GM23338 (cell line): ENCODE measurements around the gene KCNK4. TPM values are rescaled to one million over a fixed set of nuclear protein-coding genes. Genes with fewer than 3 reads are reported as not detected.

Source experiments
- ATAC-seq: fragments of 200-7000 bp; cut with Tn5 transposase; 3 replicates; pipeline ENCODE4 v1.9.1; 2020
- DNase-seq: peaks from one replicate; pipeline ENCODE4 v3.0.0-alpha.2; 2015; ENCODE audit warnings: low spot score
- H2AFZ ChIP-seq: fragments of 200-600 bp; sonication (generic); 2 replicates; pipeline ENCODE4 v1.8.0; 2016; ENCODE audit warnings: antibody characterized with exemption, mild to moderate bottlenecking, moderate library complexity
- H3F3A ChIP-seq: fragments of 200-600 bp; sonication (generic); replicated peaks from 2 replicates; pipeline ENCODE4 v1.8.0; 2017; ENCODE audit warnings: antibody characterized with exemption, mixed run types, low read depth
- H3K27ac ChIP-seq: fragments of 200-600 bp; sonication (generic); 2 replicates; pipeline ENCODE4 v1.6.1; 2016; ENCODE audit warnings: low read depth
- H3K27me3 ChIP-seq: fragments of 200-600 bp; sonication (generic); 2 replicates; pipeline ENCODE4 v1.8.0; 2016; ENCODE audit warnings: mild to moderate bottlenecking, mixed run types, moderate library complexity; ENCODE audit not compliant: insufficient read depth
- H3K36me3 ChIP-seq: fragments of 200-600 bp; sonication (generic); 2 replicates; pipeline ENCODE4 v1.8.0; 2016; ENCODE audit warnings: mild to moderate bottlenecking; ENCODE audit not compliant: insufficient read depth
- H3K4me1 ChIP-seq: fragments of 200-600 bp; sonication (generic); 2 replicates; pipeline ENCODE4 v1.8.0; 2016; ENCODE audit warnings: mild to moderate bottlenecking, moderate library complexity; ENCODE audit not compliant: insufficient read depth
- H3K4me2 ChIP-seq: fragments of 200-600 bp; sonication (generic); 2 replicates; pipeline ENCODE4 v1.7.1; 2017; ENCODE audit warnings: mixed run types
- H3K4me3 ChIP-seq: fragments of 200-600 bp; sonication (generic); 2 replicates; pipeline ENCODE4 v1.6.1; 2016; ENCODE audit warnings: mixed run types
- H3K79me2 ChIP-seq: fragments of 200-600 bp; sonication (generic); replicated peaks from 2 replicates; pipeline ENCODE4 v1.8.0; 2017; ENCODE audit warnings: mild to moderate bottlenecking; ENCODE audit not compliant: insufficient read depth
- H3K9me2 ChIP-seq: fragments of 200-600 bp; sonication (generic); 2 replicates; pipeline ENCODE4 v1.8.0; 2017; ENCODE audit not compliant: insufficient read depth
- H4K20me1 ChIP-seq: fragments of 200-600 bp; sonication (generic); replicated peaks from 2 replicates; pipeline ENCODE4 v1.8.0; 2017; ENCODE audit warnings: mild to moderate bottlenecking; ENCODE audit not compliant: insufficient read depth
- H3K27ac Mint-ChIP-seq: 2 replicates; pipeline ENCODE4 v1.8.0; 2020; ENCODE audit warnings: inconsistent platforms, mild to moderate bottlenecking, moderate library complexity, mixed read lengths
- H3K27me3 Mint-ChIP-seq: 3 replicates; pipeline ENCODE4 v1.8.0; 2022; ENCODE audit warnings: low read depth, mild to moderate bottlenecking, moderate library complexity, mixed read lengths, inconsistent platforms; ENCODE audit not compliant: insufficient read depth, poor library complexity
- H3K36me3 Mint-ChIP-seq: 3 replicates; pipeline ENCODE4 v1.8.0; 2021; ENCODE audit warnings: low read depth, mild to moderate bottlenecking, inconsistent platforms, moderate library complexity, mixed read lengths
- H3K4me1 Mint-ChIP-seq: 3 replicates; pipeline ENCODE4 v1.8.0; 2020; ENCODE audit warnings: mild to moderate bottlenecking, inconsistent platforms, mixed read lengths
- H3K4me3 Mint-ChIP-seq: 3 replicates; pipeline ENCODE4 v1.8.0; 2021; ENCODE audit warnings: moderate library complexity, mild to moderate bottlenecking, inconsistent platforms, mixed read lengths
- H3K9me3 Mint-ChIP-seq: 3 replicates; pipeline ENCODE4 v1.8.0; 2020; ENCODE audit warnings: moderate library complexity, mild to moderate bottlenecking, inconsistent platforms, mixed read lengths
- CREB1 ChIP-seq: fragments of 250-450 bp; sonication (Bioruptor Pico); IDR thresholded peaks from 2 replicates; pipeline ENCODE4 v1.5.0; 2020; ENCODE audit warnings: low read depth, mild to moderate bottlenecking, moderate library complexity
- EZH2 ChIP-seq: fragments of 200-600 bp; sonication (generic); IDR thresholded peaks from one replicate; pipeline ENCODE4 v1.8.0; 2017; ENCODE audit warnings: antibody characterized with exemption, mild to moderate bottlenecking, low read depth; ENCODE audit not compliant: unreplicated experiment
- EZH2phosphoT487 ChIP-seq: fragments of 200-600 bp; sonication (generic); IDR thresholded peaks from one replicate; pipeline ENCODE4 v1.8.1; 2018; ENCODE audit warnings: antibody characterized with exemption; ENCODE audit not compliant: unreplicated experiment
- JUNB ChIP-seq: IDR thresholded peaks from one replicate; pipeline ENCODE4 v1.6.1; 2016; ENCODE audit warnings: antibody characterized with exemption; ENCODE audit not compliant: unreplicated experiment
- NANOG ChIP-seq: IDR thresholded peaks from 2 replicates; pipeline ENCODE4 v1.6.1; 2016; ENCODE audit warnings: antibody characterized with exemption, borderline replicate concordance
- POLR2AphosphoS5 ChIP-seq: IDR thresholded peaks from 2 replicates; pipeline ENCODE4 v1.6.1; 2016; ENCODE audit warnings: antibody characterized with exemption, low read depth
- STAT1 ChIP-seq: IDR thresholded peaks from one replicate; pipeline ENCODE4 v1.6.1; 2016; ENCODE audit warnings: antibody characterized with exemption; ENCODE audit not compliant: unreplicated experiment
- ZNF114 ChIP-seq: fragments of 250-450 bp; sonication (Bioruptor Pico); IDR thresholded peaks from 2 replicates; pipeline ENCODE4 v1.5.0; 2020; ENCODE audit warnings: mild to moderate bottlenecking, moderate library complexity
- ZNF331 ChIP-seq: fragments of 250-450 bp; sonication (Bioruptor Pico); IDR thresholded peaks from 2 replicates; pipeline ENCODE4 v1.5.0; 2020; ENCODE audit warnings: low read depth, mild to moderate bottlenecking, moderate library complexity
- polyA plus RNA-seq: library from polyadenylated mRNA; unstranded; fragments of >200 nt; fragmentation: Nextera tagmentation; extraction: Ambion mirVana; gene quantifications from 2 replicates; pipeline ENCODE4 v1.2.1, GENCODE V29; 2016
- total RNA-seq: library from RNA; depleted of rRNA; stranded (reverse); fragments of >200 nt; shearing (Covaris generic); gene quantifications from 2 replicates; pipeline ENCODE4 v1.2.3, GENCODE V29; 2014
- TF ChIP-seq, protein P1 (sequence below), 2 experiments: fragments of 200-600 bp in 1 of 2; sonication (generic) in 1 of 2; conservative IDR thresholded peaks; 2 replicates each; pipeline versions ENCODE4 v1.5.1 to v1.6.1; 2016 to 2017; ENCODE audit warnings: antibody characterized with exemption in 2 of 2, low read depth in 2 of 2, mild to moderate bottlenecking in 2 of 2, moderate library complexity in 1 of 2
- TF ChIP-seq, protein P2 (sequence below): fragments of 250-450 bp; sonication (Bioruptor Pico); IDR thresholded peaks from 2 replicates; pipeline ENCODE4 v1.5.0; 2020; ENCODE audit warnings: mild to moderate bottlenecking, moderate library complexity

KCNK4 gene
- total and polyA plus RNA-seq, 2 experiments from 2014 or later = 1.0 TPM; not detected in 1

DNA sequence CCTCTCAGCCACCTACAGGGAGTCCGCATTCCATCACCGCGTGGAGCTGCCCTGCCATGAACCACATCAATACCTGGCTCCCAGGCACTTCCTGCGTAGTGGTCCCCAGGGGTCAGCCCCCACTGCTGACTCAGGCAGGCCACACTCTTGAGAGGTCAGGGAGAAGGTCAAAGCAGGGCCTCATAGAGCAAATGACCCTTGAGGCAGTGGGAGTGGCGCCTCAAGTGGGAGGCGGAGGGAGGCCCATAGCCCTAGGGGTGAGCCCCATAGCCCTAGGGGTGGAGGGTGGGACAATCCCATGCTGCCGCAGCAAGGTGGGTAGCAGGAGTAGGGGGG lies 31.8 kb downstream of the KCNK4 start:
- no peaks in the 10 kb centered on the region for H3K9me3 Mint-ChIP-seq

DNA sequence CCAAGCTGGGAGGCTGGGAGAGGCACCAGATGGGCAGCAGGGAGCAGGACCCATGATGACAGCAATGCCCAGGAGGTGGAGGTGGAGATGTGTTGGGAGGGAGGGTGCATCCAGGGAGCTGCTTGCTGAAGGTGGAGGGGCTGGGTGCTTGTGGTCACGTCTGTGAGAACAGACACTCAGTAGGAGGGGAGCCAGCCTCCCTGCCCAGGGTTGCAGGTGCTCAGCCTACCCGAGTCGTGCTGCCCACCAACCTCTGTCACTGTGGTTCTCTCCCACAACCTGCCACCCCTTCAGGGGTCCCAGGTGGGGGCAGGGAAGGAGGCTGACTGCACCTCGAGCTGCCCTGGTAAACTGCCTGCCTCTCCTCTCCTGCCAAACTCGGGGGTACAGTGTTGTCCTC lies 32.3 kb downstream of the KCNK4 start:
- H3K4me1 ChIP-seq = peaks cover 12% of the 10 kb centered on the region
- no peaks in the 10 kb centered on the region for H3K27me3 ChIP-seq
- H3K36me3 ChIP-seq = peaks cover 3% of the 10 kb centered on the region; the same call in 1 of the 2 replicates
- H3K9me2 ChIP-seq = no peaks in the 10 kb centered on the region
- H2AFZ ChIP-seq = no peak overlapping the region
- no peak overlapping the region for H3K27ac Mint-ChIP-seq
- no peak overlapping the region for H3K4me2 ChIP-seq
- peaks cover 7% of the 10 kb centered on the region; the same call in 1 of the 2 replicates for H3K79me2 ChIP-seq
- no peak for DNase-seq
- no peak overlapping the region for H3K4me3 Mint-ChIP-seq
- ATAC-seq = no peak
- no peaks in the 10 kb centered on the region for H4K20me1 ChIP-seq
- H3K27ac ChIP-seq = no peak overlapping the region
- H3K4me1 Mint-ChIP-seq = peaks cover 19% of the 10 kb centered on the region
- peaks cover 7% of the 10 kb centered on the region for H3K27me3 Mint-ChIP-seq
- 0 out of 2 replicates have a peak, but pooled peaks cover 4% of the 10 kb centered on the region for H3F3A ChIP-seq
- H3K36me3 Mint-ChIP-seq = peaks cover 25% of the 10 kb centered on the region
- H3K4me3 ChIP-seq = no peak overlapping the region
- H3K9me3 Mint-ChIP-seq = no peaks in the 10 kb centered on the region
- TF ChIP-seq CREB1 (CRISPR knock-in tag) (no peak), STAT1 (no peak), ZNF331 (CRISPR knock-in tag) (no peak), ZNF114 (CRISPR knock-in tag) (no peak), EZH2 (no peak), POLR2AphosphoS5 (no peak), JUNB (no peak), EZH2phosphoT487 (no peak), NANOG (no peak)
- TF ChIP-seq, protein P1, sequence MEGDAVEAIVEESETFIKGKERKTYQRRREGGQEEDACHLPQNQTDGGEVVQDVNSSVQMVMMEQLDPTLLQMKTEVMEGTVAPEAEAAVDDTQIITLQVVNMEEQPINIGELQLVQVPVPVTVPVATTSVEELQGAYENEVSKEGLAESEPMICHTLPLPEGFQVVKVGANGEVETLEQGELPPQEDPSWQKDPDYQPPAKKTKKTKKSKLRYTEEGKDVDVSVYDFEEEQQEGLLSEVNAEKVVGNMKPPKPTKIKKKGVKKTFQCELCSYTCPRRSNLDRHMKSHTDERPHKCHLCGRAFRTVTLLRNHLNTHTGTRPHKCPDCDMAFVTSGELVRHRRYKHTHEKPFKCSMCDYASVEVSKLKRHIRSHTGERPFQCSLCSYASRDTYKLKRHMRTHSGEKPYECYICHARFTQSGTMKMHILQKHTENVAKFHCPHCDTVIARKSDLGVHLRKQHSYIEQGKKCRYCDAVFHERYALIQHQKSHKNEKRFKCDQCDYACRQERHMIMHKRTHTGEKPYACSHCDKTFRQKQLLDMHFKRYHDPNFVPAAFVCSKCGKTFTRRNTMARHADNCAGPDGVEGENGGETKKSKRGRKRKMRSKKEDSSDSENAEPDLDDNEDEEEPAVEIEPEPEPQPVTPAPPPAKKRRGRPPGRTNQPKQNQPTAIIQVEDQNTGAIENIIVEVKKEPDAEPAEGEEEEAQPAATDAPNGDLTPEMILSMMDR (conservative IDR thresholded peaks at IDR 0.05; ENCODE audit: low read depth in 2 of 2) = no peak
- TF ChIP-seq, protein P2, sequence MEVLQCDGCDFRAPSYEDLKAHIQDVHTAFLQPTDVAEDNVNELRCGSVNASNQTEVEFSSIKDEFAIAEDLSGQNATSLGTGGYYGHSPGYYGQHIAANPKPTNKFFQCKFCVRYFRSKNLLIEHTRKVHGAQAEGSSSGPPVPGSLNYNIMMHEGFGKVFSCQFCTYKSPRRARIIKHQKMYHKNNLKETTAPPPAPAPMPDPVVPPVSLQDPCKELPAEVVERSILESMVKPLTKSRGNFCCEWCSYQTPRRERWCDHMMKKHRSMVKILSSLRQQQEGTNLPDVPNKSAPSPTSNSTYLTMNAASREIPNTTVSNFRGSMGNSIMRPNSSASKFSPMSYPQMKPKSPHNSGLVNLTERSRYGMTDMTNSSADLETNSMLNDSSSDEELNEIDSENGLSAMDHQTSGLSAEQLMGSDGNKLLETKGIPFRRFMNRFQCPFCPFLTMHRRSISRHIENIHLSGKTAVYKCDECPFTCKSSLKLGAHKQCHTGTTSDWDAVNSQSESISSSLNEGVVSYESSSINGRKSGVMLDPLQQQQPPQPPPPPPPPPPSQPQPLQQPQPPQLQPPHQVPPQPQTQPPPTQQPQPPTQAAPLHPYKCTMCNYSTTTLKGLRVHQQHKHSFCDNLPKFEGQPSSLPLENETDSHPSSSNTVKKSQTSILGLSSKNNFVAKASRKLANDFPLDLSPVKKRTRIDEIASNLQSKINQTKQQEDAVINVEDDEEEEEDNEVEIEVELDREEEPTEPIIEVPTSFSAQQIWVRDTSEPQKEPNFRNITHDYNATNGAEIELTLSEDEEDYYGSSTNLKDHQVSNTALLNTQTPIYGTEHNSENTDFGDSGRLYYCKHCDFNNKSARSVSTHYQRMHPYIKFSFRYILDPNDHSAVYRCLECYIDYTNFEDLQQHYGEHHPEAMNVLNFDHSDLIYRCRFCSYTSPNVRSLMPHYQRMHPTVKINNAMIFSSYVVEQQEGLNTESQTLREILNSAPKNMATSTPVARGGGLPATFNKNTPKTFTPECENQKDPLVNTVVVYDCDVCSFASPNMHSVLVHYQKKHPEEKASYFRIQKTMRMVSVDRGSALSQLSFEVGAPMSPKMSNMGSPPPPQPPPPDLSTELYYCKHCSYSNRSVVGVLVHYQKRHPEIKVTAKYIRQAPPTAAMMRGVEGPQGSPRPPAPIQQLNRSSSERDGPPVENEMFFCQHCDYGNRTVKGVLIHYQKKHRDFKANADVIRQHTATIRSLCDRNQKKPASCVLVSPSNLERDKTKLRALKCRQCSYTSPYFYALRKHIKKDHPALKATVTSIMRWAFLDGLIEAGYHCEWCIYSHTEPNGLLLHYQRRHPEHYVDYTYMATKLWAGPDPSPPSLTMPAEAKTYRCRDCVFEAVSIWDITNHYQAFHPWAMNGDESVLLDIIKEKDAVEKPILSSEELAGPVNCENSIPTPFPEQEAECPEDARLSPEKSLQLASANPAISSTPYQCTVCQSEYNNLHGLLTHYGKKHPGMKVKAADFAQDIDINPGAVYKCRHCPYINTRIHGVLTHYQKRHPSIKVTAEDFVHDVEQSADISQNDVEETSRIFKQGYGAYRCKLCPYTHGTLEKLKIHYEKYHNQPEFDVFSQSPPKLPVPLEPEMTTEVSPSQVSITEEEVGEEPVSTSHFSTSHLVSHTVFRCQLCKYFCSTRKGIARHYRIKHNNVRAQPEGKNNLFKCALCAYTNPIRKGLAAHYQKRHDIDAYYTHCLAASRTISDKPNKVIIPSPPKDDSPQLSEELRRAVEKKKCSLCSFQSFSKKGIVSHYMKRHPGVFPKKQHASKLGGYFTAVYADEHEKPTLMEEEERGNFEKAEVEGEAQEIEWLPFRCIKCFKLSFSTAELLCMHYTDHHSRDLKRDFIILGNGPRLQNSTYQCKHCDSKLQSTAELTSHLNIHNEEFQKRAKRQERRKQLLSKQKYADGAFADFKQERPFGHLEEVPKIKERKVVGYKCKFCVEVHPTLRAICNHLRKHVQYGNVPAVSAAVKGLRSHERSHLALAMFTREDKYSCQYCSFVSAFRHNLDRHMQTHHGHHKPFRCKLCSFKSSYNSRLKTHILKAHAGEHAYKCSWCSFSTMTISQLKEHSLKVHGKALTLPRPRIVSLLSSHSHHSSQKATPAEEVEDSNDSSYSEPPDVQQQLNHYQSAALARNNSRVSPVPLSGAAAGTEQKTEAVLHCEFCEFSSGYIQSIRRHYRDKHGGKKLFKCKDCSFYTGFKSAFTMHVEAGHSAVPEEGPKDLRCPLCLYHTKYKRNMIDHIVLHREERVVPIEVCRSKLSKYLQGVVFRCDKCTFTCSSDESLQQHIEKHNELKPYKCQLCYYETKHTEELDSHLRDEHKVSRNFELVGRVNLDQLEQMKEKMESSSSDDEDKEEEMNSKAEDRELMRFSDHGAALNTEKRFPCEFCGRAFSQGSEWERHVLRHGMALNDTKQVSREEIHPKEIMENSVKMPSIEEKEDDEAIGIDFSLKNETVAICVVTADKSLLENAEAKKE (CRISPR knock-in tag) = no peak

More for the DNA sequence above, 31.8 kb downstream of the KCNK4 start:
- Histone ChIP-seq H2AFZ (no peak overlapping the region), H4K20me1 (no peaks in the 10 kb centered on the region), H3K4me3 (no peak overlapping the region), H3K79me2 (peaks cover 9% of the 10 kb centered on the region; the same call in 1 of the 2 replicates), H3F3A (0 out of 2 replicates have a peak, but pooled peaks cover 4% of the 10 kb centered on the region), H3K27me3 (no peaks in the 10 kb centered on the region), H3K27ac (no peak overlapping the region), H3K4me1 (peaks cover 12% of the 10 kb centered on the region), H3K4me2 (no peak overlapping the region), H3K9me2 (no peaks in the 10 kb centered on the region), H3K36me3 (peaks cover 3% of the 10 kb centered on the region; the same call in 1 of the 2 replicates)
- ATAC-seq (no peak), DNase-seq (no peak)
- Mint-ChIP-seq H3K4me3 (no peak overlapping the region), H3K27me3 (peaks cover 9% of the 10 kb centered on the region), H3K27ac (no peak overlapping the region), H3K4me1 (peaks cover 19% of the 10 kb centered on the region), H3K36me3 (peaks cover 25% of the 10 kb centered on the region)
- TF ChIP-seq, protein P1 (conservative IDR thresholded peaks at IDR 0.05; ENCODE audit: low read depth in 2 of 2) = peak in 1 of 2 experiments; percentile 0; a peak in 1 of 4 replicates
- TF ChIP-seq EZH2phosphoT487 = no peak
